Measurements from ENCODE around the gene BACH2.

Gene BACH2

GRCh38 chr6:89993411-89993810 lies 303.2 kb downstream of the BACH2 start:
- H3K36me3 ChIP-seq (ENCODE audit: control insufficient read depth, insufficient read depth, low read length): no peaks in the 10 kb centered on the region
- no peaks in the 10 kb centered on the region for H3K4me1 ChIP-seq
- no peak overlapping the region for H2AFZ ChIP-seq
- no peak overlapping the region for H3K4me2 ChIP-seq (ENCODE audit: low read length)
- no peak overlapping the region for H3K9ac ChIP-seq
- H3K79me2 ChIP-seq: no peaks in the 10 kb centered on the region
- H3K27me3 ChIP-seq (ENCODE audit: control insufficient read depth, insufficient read depth, low read length): no peaks in the 10 kb centered on the region
- no peak overlapping the region for H3K27ac ChIP-seq
- TF ChIP-seq CTCF (IDR thresholded peaks at IDR 0.05): no peak
- H3K4me3 ChIP-seq (ENCODE audit: low read depth, low read length): no peak overlapping the region
- H3K9me3 ChIP-seq (ENCODE audit: control insufficient read depth, low read length): no peaks in the 10 kb centered on the region

GRCh38 chr6:89992818-89993217 lies 303.8 kb downstream of the BACH2 start:
- H3K4me2 ChIP-seq (ENCODE audit: low read length): no peak overlapping the region
- H2AFZ ChIP-seq: no peak overlapping the region
- H3K27ac ChIP-seq: no peak overlapping the region
- no peaks in the 10 kb centered on the region for H3K36me3 ChIP-seq (ENCODE audit: control insufficient read depth, insufficient read depth, low read length)
- no peaks in the 10 kb centered on the region for H3K79me2 ChIP-seq
- H3K9me3 ChIP-seq (ENCODE audit: control insufficient read depth, low read length): no peaks in the 10 kb centered on the region
- TF ChIP-seq CTCF (IDR thresholded peaks at IDR 0.05): no peak
- H3K4me1 ChIP-seq: no peaks in the 10 kb centered on the region
- no peaks in the 10 kb centered on the region for H3K27me3 ChIP-seq (ENCODE audit: control insufficient read depth, insufficient read depth, low read length)
- no peak overlapping the region for H3K4me3 ChIP-seq (ENCODE audit: low read depth, low read length)
- H3K9ac ChIP-seq: no peak overlapping the region

- Histone ChIP-seq H3K9ac (no peak overlapping the region), H3K36me3 (ENCODE audit: control insufficient read depth, insufficient read depth, low read length) (no peaks in the 10 kb centered on the region), H3K4me2 (ENCODE audit: low read length) (no peak overlapping the region), H3K9me3 (ENCODE audit: control insufficient read depth, low read length) (no peaks in the 10 kb centered on the region), H3K27ac (no peak overlapping the region), H3K79me2 (no peaks in the 10 kb centered on the region), H3K4me3 (ENCODE audit: low read depth, low read length) (no peak overlapping the region), H3K4me1 (no peaks in the 10 kb centered on the region), H2AFZ (no peak overlapping the region), H3K27me3 (ENCODE audit: control insufficient read depth, insufficient read depth, low read length) (no peaks in the 10 kb centered on the region)
- no peak for TF ChIP-seq CTCF (IDR thresholded peaks at IDR 0.05)
These were observed 306.9 kb downstream of the BACH2 start for GRCh38 chr6:89989742-89990141.

GRCh38 chr6:89987830-89988229 lies 308.8 kb downstream of the BACH2 start:
- no peak for TF ChIP-seq CTCF (IDR thresholded peaks at IDR 0.05)
- Histone ChIP-seq H3K4me1 (no peaks in the 10 kb centered on the region), H3K4me3 (ENCODE audit: low read depth, low read length) (no peak overlapping the region), H2AFZ (no peak overlapping the region), H3K27ac (no peak overlapping the region), H3K79me2 (no peaks in the 10 kb centered on the region), H3K9ac (no peak overlapping the region), H3K27me3 (ENCODE audit: control insufficient read depth, insufficient read depth, low read length) (no peaks in the 10 kb centered on the region), H3K36me3 (ENCODE audit: control insufficient read depth, insufficient read depth, low read length) (no peaks in the 10 kb centered on the region), H3K4me2 (ENCODE audit: low read length) (no peak overlapping the region), H3K9me3 (ENCODE audit: control insufficient read depth, low read length) (no peaks in the 10 kb centered on the region)

- TF ChIP-seq CTCF (IDR thresholded peaks at IDR 0.05): no peak
- Histone ChIP-seq H3K9me3 (ENCODE audit: control insufficient read depth, low read length) (no peaks in the 10 kb centered on the region), H3K4me1 (no peaks in the 10 kb centered on the region), H3K4me2 (ENCODE audit: low read length) (no peak overlapping the region), H3K79me2 (no peaks in the 10 kb centered on the region), H2AFZ (no peak overlapping the region), H3K9ac (no peak overlapping the region), H3K27ac (no peak overlapping the region), H3K27me3 (ENCODE audit: control insufficient read depth, insufficient read depth, low read length) (no peaks in the 10 kb centered on the region), H3K4me3 (ENCODE audit: low read depth, low read length) (no peak overlapping the region), H3K36me3 (ENCODE audit: control insufficient read depth, insufficient read depth, low read length) (no peaks in the 10 kb centered on the region)
These were observed 309.5 kb downstream of the BACH2 start for GRCh38 chr6:89987140-89987539.

Measured in parathyroid adenoma (tissue), 2 donors.